NCI-H1048 (cell line): ENCODE results near the gene TTLL11.
"Not testable (repeated sequence)": the region's sequence is repeated elsewhere in the genome, so short reads cannot be mapped to it uniquely, and the experiment has no call there.

Source experiments
- DNase-seq: peaks from one replicate; lab custom pipeline; 2025; lab: John Stamatoyannopoulos, UW

TTLL11 gene

GRCh38 chr9:122000526-122000925 lies 92.6 kb downstream of the TTLL11 start:
- not testable (repeated sequence) for DNase-seq

- DNase-seq = no peak
Observed at GRCh38 chr9:121999556-121999955, 93.6 kb downstream of the TTLL11 start.

GRCh38 chr9:121998513-121999049 lies 94.5 kb downstream of the TTLL11 start:
- no peak for DNase-seq

GRCh38 chr9:121997791-121998190 lies 95.3 kb downstream of the TTLL11 start:
- no peak for DNase-seq

- no peak for DNase-seq
Observed at GRCh38 chr9:121996783-121997182, 96.3 kb downstream of the TTLL11 start.

GRCh38 chr9:121995997-121996396 lies 97.1 kb downstream of the TTLL11 start:
- no peak for DNase-seq

- peak; percentile 48 for DNase-seq
Observed at GRCh38 chr9:121992571-121993212, 100.4 kb downstream of the TTLL11 start.

- no peak for DNase-seq
Observed at GRCh38 chr9:121991307-121991661, 101.8 kb downstream of the TTLL11 start.

- DNase-seq = no peak
Observed at GRCh38 chr9:121990600-121991306, 102.4 kb downstream of the TTLL11 start.

- DNase-seq = no peak
Observed at GRCh38 chr9:121989010-121989409, 104.1 kb downstream of the TTLL11 start.

- no peak for DNase-seq
Observed at GRCh38 chr9:121987314-121987713, 105.8 kb downstream of the TTLL11 start.

- no peak for DNase-seq
Observed at GRCh38 chr9:121985792-121986494, 107.2 kb downstream of the TTLL11 start.

GRCh38 chr9:121984726-121985402 lies 108.2 kb downstream of the TTLL11 start:
- no peak for DNase-seq

- no peak for DNase-seq
Observed at GRCh38 chr9:121983736-121984135, 109.4 kb downstream of the TTLL11 start.

- no peak for DNase-seq
Observed at GRCh38 chr9:121981118-121981883, 111.8 kb downstream of the TTLL11 start.

GRCh38 chr9:121980665-121981064 lies 112.4 kb downstream of the TTLL11 start:
- DNase-seq = not testable (repeated sequence)

- DNase-seq = no peak
Observed at GRCh38 chr9:121979736-121980135, 113.4 kb downstream of the TTLL11 start.

GRCh38 chr9:121976751-121977150 lies 116.4 kb downstream of the TTLL11 start:
- no peak for DNase-seq

- no peak for DNase-seq
Observed at GRCh38 chr9:121975801-121976277, 117.3 kb downstream of the TTLL11 start.

GRCh38 chr9:121974421-121974820 lies 118.7 kb downstream of the TTLL11 start:
- DNase-seq = no peak

- DNase-seq = no peak
Observed at GRCh38 chr9:121972501-121972981, 120.6 kb downstream of the TTLL11 start.
